ENCODE results near the gene KLHDC8B. TPM values are rescaled to one million over a fixed set of nuclear protein-coding genes. Genes with fewer than 3 reads are reported as not detected.
A peak's percentile ranks its signal among the peaks of the same experiment; 100 is the strongest.

The KLHDC8B gene
- total and polyA plus RNA-seq, 4 donors = 8.1 to 17.1 (median 9.4) TPM

GRCh38 chr3:49153349-49153912, 18.0 kb upstream of the KLHDC8B start:
- DNase-seq (ENCODE audit: low spot score) = no peak
- no peaks in the 10 kb centered on the region for H3K9me3 ChIP-seq (ENCODE audit: control insufficient read depth in 4 of 4, low read length in 3 of 4)
- no peaks in the 10 kb centered on the region for H3K36me3 ChIP-seq (ENCODE audit: control insufficient read depth in 4 of 4, insufficient read depth in 3 of 4, low read depth in 1 of 4, low read length in 3 of 4)
- TF ChIP-seq HNF4A (conservative IDR thresholded peaks at IDR 0.05) (no peak), NR2F2 (IDR thresholded peaks at IDR 0.05) (no peak)
- 86% methylated on average over 3 of the region's 3 CpGs for WGBS
- no peak overlapping the region for H3K9ac ChIP-seq (ENCODE audit: low read depth in 1 of 2, low read length in 2 of 2)
- H3K27me3 ChIP-seq (ENCODE audit: control insufficient read depth in 4 of 4, insufficient read depth in 4 of 4, low read length in 3 of 4) = no peaks in the 10 kb centered on the region
- no peak overlapping the region for H3K27ac ChIP-seq (ENCODE audit: low read depth in 1 of 2, low read length in 2 of 2)
- no peaks in the 10 kb centered on the region for H3K4me1 ChIP-seq (ENCODE audit: control insufficient read depth in 4 of 4, insufficient read depth in 4 of 4, low read length in 3 of 4)
- H3K4me3 ChIP-seq (ENCODE audit: low read depth in 1 of 3, low read length in 3 of 3) = no peak overlapping the region

GRCh38 chr3:49157289-49157688, 14.1 kb upstream of the KLHDC8B start:
- H3K27me3 ChIP-seq (ENCODE audit: control insufficient read depth in 4 of 4, insufficient read depth in 4 of 4, low read length in 3 of 4) = no peaks in the 10 kb centered on the region
- no peak for DNase-seq (ENCODE audit: low spot score)
- H3K4me1 ChIP-seq (ENCODE audit: control insufficient read depth in 4 of 4, insufficient read depth in 4 of 4, low read length in 3 of 4) = no peaks in the 10 kb centered on the region
- H3K9ac ChIP-seq (ENCODE audit: low read depth in 1 of 2, low read length in 2 of 2) = no peak overlapping the region
- no peak overlapping the region for H3K27ac ChIP-seq (ENCODE audit: low read depth in 1 of 2, low read length in 2 of 2)
- H3K4me3 ChIP-seq (ENCODE audit: low read depth in 1 of 3, low read length in 3 of 3) = no peak overlapping the region
- TF ChIP-seq HNF4A (conservative IDR thresholded peaks at IDR 0.05) (no peak), NR2F2 (IDR thresholded peaks at IDR 0.05) (no peak), SP1 (IDR thresholded peaks at IDR 0.05) (no peak), FOXA2 (IDR thresholded peaks at IDR 0.05) (no peak), GABPA (IDR thresholded peaks at IDR 0.05 in 1 of 2, conservative IDR thresholded peaks at IDR 0.05 in 1 of 2) (no peak), MAX (IDR thresholded peaks at IDR 0.05) (no peak), JUND (IDR thresholded peaks at IDR 0.05) (no peak), YY1 (IDR thresholded peaks at IDR 0.05) (no peak), RXRA (IDR thresholded peaks at IDR 0.05) (no peak), ZBTB33 (IDR thresholded peaks at IDR 0.05) (no peak), REST (IDR thresholded peaks at IDR 0.05) (no peak)
- WGBS = 72% methylated on average over 1 of the region's 1 CpG
- no peaks in the 10 kb centered on the region for H3K36me3 ChIP-seq (ENCODE audit: control insufficient read depth in 4 of 4, insufficient read depth in 3 of 4, low read depth in 1 of 4, low read length in 3 of 4)
- H3K9me3 ChIP-seq (ENCODE audit: control insufficient read depth in 4 of 4, low read length in 3 of 4) = no peaks in the 10 kb centered on the region

GRCh38 chr3:49158103-49158709, 13.2 kb upstream of the KLHDC8B start:
- 76% methylated on average over 5 of the region's 5 CpGs for WGBS
- Histone ChIP-seq H3K4me1 (ENCODE audit: control insufficient read depth in 4 of 4, insufficient read depth in 4 of 4, low read length in 3 of 4) (no peaks in the 10 kb centered on the region), H3K27ac (ENCODE audit: low read depth in 1 of 2, low read length in 2 of 2) (no peak overlapping the region), H3K9ac (ENCODE audit: low read depth in 1 of 2, low read length in 2 of 2) (no peak overlapping the region), H3K36me3 (ENCODE audit: control insufficient read depth in 4 of 4, insufficient read depth in 3 of 4, low read depth in 1 of 4, low read length in 3 of 4) (peaks cover 0 to 4% (median 2%) of the 10 kb centered on the region in 4 donors), H3K4me3 (ENCODE audit: low read depth in 1 of 3, low read length in 3 of 3) (no peak overlapping the region), H3K9me3 (ENCODE audit: control insufficient read depth in 4 of 4, low read length in 3 of 4) (no peaks in the 10 kb centered on the region), H3K27me3 (ENCODE audit: control insufficient read depth in 4 of 4, insufficient read depth in 4 of 4, low read length in 3 of 4) (no peaks in the 10 kb centered on the region)
- TF ChIP-seq RXRA (IDR thresholded peaks at IDR 0.05) = peak; percentile 50 to 86
- peak; percentile 75 for TF ChIP-seq HNF4G (IDR thresholded peaks at IDR 0.05)
- TF ChIP-seq FOXA1 (IDR thresholded peaks at IDR 0.05) = no peak
- TF ChIP-seq HNF4A (conservative IDR thresholded peaks at IDR 0.05) = peak; percentile 87 to 93
- no peak for TF ChIP-seq GABPA (IDR thresholded peaks at IDR 0.05 in 1 of 2, conservative IDR thresholded peaks at IDR 0.05 in 1 of 2)
- TF ChIP-seq NR2F2 (IDR thresholded peaks at IDR 0.05) = peak; percentile 99
- peak; percentile 83 to 84 for TF ChIP-seq RAD21 (IDR thresholded peaks at IDR 0.05)
- TF ChIP-seq CTCF (IDR thresholded peaks at IDR 0.05; ENCODE audit: low read depth, low read length, missing input control) = peak; percentile 56
- peak; percentile 60 for DNase-seq (ENCODE audit: low spot score)
